ENCODE data around the gene PHC2. TPM values are rescaled to one million over a fixed set of nuclear protein-coding genes. Genes with fewer than 3 reads are reported as not detected.
"Not testable (repeated sequence)": the region's sequence is repeated elsewhere in the genome, so short reads cannot be mapped to it uniquely, and the experiment has no call there.

Gene PHC2
- total RNA-seq, 1 donor from 2014 or later, result 91.5 TPM

GRCh38 chr1:33295023-33295422 is 135.9 kb downstream of the PHC2 start:
- no peaks in the 10 kb centered on the region for H3K9me3 Mint-ChIP-seq (ENCODE audit: low read depth)
- H3K4me3 Mint-ChIP-seq (ENCODE audit: unreplicated experiment), result no peak overlapping the region
- H3K27ac Mint-ChIP-seq (ENCODE audit: unreplicated experiment), result peak overlapping the region; percentile 8
- H3K4me1 Mint-ChIP-seq (ENCODE audit: low read depth), result peaks cover 11% of the 10 kb centered on the region
- TF ChIP-seq CTCF (IDR thresholded peaks at IDR 0.05), result no peak
- no peaks in the 10 kb centered on the region for H3K27me3 Mint-ChIP-seq (ENCODE audit: low read depth)
- DNase-seq (ENCODE audit: low spot score), result no peak
- H3K36me3 Mint-ChIP-seq (ENCODE audit: low read depth), result peaks cover 25% of the 10 kb centered on the region

- H3K36me3 Mint-ChIP-seq (ENCODE audit: low read depth), result peaks cover 30% of the 10 kb centered on the region
- H3K4me3 Mint-ChIP-seq (ENCODE audit: unreplicated experiment), result no peak overlapping the region
- peak overlapping the region; percentile 61 for H3K27ac Mint-ChIP-seq (ENCODE audit: unreplicated experiment)
These were observed 136.6 kb downstream of the PHC2 start for GRCh38 chr1:33294071-33295010.

GRCh38 chr1:33292726-33293340 is 138.1 kb downstream of the PHC2 start:
- Mint-ChIP-seq H3K27me3 (ENCODE audit: low read depth) (no peaks in the 10 kb centered on the region), H3K9me3 (ENCODE audit: low read depth) (peaks cover 2% of the 10 kb centered on the region), H3K36me3 (ENCODE audit: low read depth) (peaks cover 35% of the 10 kb centered on the region), H3K4me3 (ENCODE audit: unreplicated experiment) (no peak overlapping the region), H3K4me1 (ENCODE audit: low read depth) (peaks cover 15% of the 10 kb centered on the region), H3K27ac (ENCODE audit: unreplicated experiment) (peak overlapping the region; percentile 27)
- no peak for DNase-seq (ENCODE audit: low spot score)
- TF ChIP-seq CTCF (IDR thresholded peaks at IDR 0.05), result no peak

More at GRCh38 chr1:33294071-33295010, 136.6 kb downstream of the PHC2 start:
- H3K9me3 Mint-ChIP-seq (ENCODE audit: low read depth), result peaks cover 2% of the 10 kb centered on the region
- no peaks in the 10 kb centered on the region for H3K27me3 Mint-ChIP-seq (ENCODE audit: low read depth)
- no peak for DNase-seq (ENCODE audit: low spot score)
- peaks cover 16% of the 10 kb centered on the region for H3K4me1 Mint-ChIP-seq (ENCODE audit: low read depth)
- TF ChIP-seq CTCF (IDR thresholded peaks at IDR 0.05), result no peak

- DNase-seq (ENCODE audit: low spot score); H3K9me3 Mint-ChIP-seq (ENCODE audit: low read depth); H3K4me3 Mint-ChIP-seq (ENCODE audit: unreplicated experiment); H3K27ac Mint-ChIP-seq (ENCODE audit: unreplicated experiment); H3K27me3 Mint-ChIP-seq (ENCODE audit: low read depth): not testable (repeated sequence)
- Mint-ChIP-seq H3K4me1 (ENCODE audit: low read depth) (peaks cover 20% of the 10 kb centered on the region), H3K36me3 (ENCODE audit: low read depth) (peaks cover 32% of the 10 kb centered on the region)
These were observed 140.3 kb downstream of the PHC2 start for GRCh38 chr1:33290615-33291014.

- peaks cover 2% of the 10 kb centered on the region for H3K9me3 Mint-ChIP-seq (ENCODE audit: low read depth)
These were observed 141.1 kb downstream of the PHC2 start for GRCh38 chr1:33289858-33290154.

More at GRCh38 chr1:33289858-33290154, 141.1 kb downstream of the PHC2 start:
- TF ChIP-seq CTCF (IDR thresholded peaks at IDR 0.05), result no peak
- H3K4me1 Mint-ChIP-seq (ENCODE audit: low read depth), result peaks cover 20% of the 10 kb centered on the region
- peaks cover 29% of the 10 kb centered on the region for H3K36me3 Mint-ChIP-seq (ENCODE audit: low read depth)
- no peak overlapping the region for H3K27ac Mint-ChIP-seq (ENCODE audit: unreplicated experiment)
- DNase-seq (ENCODE audit: low spot score), result no peak
- H3K27me3 Mint-ChIP-seq (ENCODE audit: low read depth), result no peaks in the 10 kb centered on the region
- no peak overlapping the region for H3K4me3 Mint-ChIP-seq (ENCODE audit: unreplicated experiment)

Data from chondrocyte (in vitro differentiated cells).